K562 (cell line): ENCODE data around the gene LINGO3. TPM values are rescaled to one million over a fixed set of nuclear protein-coding genes. Genes with fewer than 3 reads are reported as not detected.

Experiments
- BHLHE40 ChIP-seq: IDR thresholded peaks from 2 replicates; pipeline ENCODE4 v1.6.1; 2011; ENCODE audit warnings: low read length, improper control_type of control experiment
- CGGBP1 ChIP-seq: fragments of 250-450 bp; sonication (Bioruptor Pico); IDR thresholded peaks from 2 replicates; pipeline ENCODE4 v1.9.0; 2021; ENCODE audit warnings: mild to moderate bottlenecking
- DDX20 ChIP-seq: fragments of 450-650 bp; IDR thresholded peaks from 2 replicates; pipeline ENCODE4 v1.6.1; 2016; ENCODE audit warnings: missing genetic modification characterization, low read depth, mild to moderate bottlenecking, missing compliant biosample characterization, moderate library complexity
- EP300 ChIP-seq: IDR thresholded peaks from 2 replicates; pipeline ENCODE4 v1.6.1; 2012; ENCODE audit warnings: low read length, improper control_type of control experiment
- FUS ChIP-seq: fragments of 200-400 bp; formaldehyde crosslinking; optimal IDR thresholded peaks from 2 replicates; pipeline ENCODE3; 2017; ENCODE audit warnings: low read depth, low read length
- GTF2A2 ChIP-seq: IDR thresholded peaks from 2 replicates; pipeline ENCODE4 v1.6.1; 2016; ENCODE audit warnings: mild to moderate bottlenecking, missing genetic modification characterization, missing compliant biosample characterization
- HDAC3 ChIP-seq: fragments of 450-650 bp; IDR thresholded peaks from 2 replicates; pipeline ENCODE4 v1.6.1; 2018; ENCODE audit warnings: borderline replicate concordance, mild to moderate bottlenecking, moderate library complexity; ENCODE audit not compliant: partially characterized antibody
- KAT2B ChIP-seq: IDR thresholded peaks from one replicate; pipeline ENCODE4 v1.6.1; 2012; ENCODE audit warnings: low read depth, mild to moderate bottlenecking, control low read depth, inconsistent platforms, low read length, moderate library complexity
- MTA2 ChIP-seq: fragments of 450-650 bp; IDR thresholded peaks from 2 replicates; pipeline ENCODE4 v1.6.1; 2016; ENCODE audit warnings: low read depth
- MXI1 ChIP-seq: IDR thresholded peaks from 2 replicates; pipeline ENCODE4 v1.6.1; 2011; ENCODE audit warnings: low read depth, mild to moderate bottlenecking, improper control_type of control experiment, low read length
- NELFE ChIP-seq: IDR thresholded peaks from 2 replicates; pipeline ENCODE4 v1.6.1; 2011; ENCODE audit warnings: mild to moderate bottlenecking; ENCODE audit not compliant: insufficient read depth, insufficient read length
- RB1 ChIP-seq: fragments of 450-650 bp; IDR thresholded peaks from 2 replicates; pipeline ENCODE4 v1.6.1; 2017; ENCODE audit warnings: low read depth, mild to moderate bottlenecking
- SIX5 ChIP-seq, 2 experiments: IDR thresholded peaks; 2 replicates each; pipeline ENCODE4 v1.6.1; 2011; ENCODE audit warnings: low read length in 2 of 2, borderline replicate concordance in 1 of 2, low read depth in 1 of 2, mild to moderate bottlenecking in 1 of 2, moderate library complexity in 1 of 2; ENCODE audit not compliant: insufficient read depth in 1 of 2
- TAL1 ChIP-seq: fragments of 450-650 bp; IDR thresholded peaks from 2 replicates; pipeline ENCODE4 v1.6.1; 2016; ENCODE audit warnings: mild to moderate bottlenecking
- TFE3 ChIP-seq: fragments of 450-650 bp; formaldehyde crosslinking; IDR thresholded peaks from 2 replicates; pipeline ENCODE4 v1.4.0; 2020; ENCODE audit warnings: mild to moderate bottlenecking, mixed read lengths
- THRAP3 ChIP-seq: fragments of 450-650 bp; IDR thresholded peaks from 2 replicates; pipeline ENCODE4 v1.6.1; 2016; ENCODE audit warnings: mild to moderate bottlenecking, inconsistent platforms, borderline replicate concordance
- ZBTB12 ChIP-seq: fragments of 250-450 bp; sonication (Bioruptor Pico); IDR thresholded peaks from 2 replicates; pipeline ENCODE4 v1.4.0; 2020
- ZBTB17 ChIP-seq: fragments of 450-650 bp; formaldehyde crosslinking; IDR thresholded peaks from 2 replicates; pipeline ENCODE4 v1.4.0; 2020; ENCODE audit warnings: mild to moderate bottlenecking
- ZBTB8A ChIP-seq: fragments of 450-650 bp; IDR thresholded peaks from 2 replicates; pipeline ENCODE4 v1.6.1; 2018; ENCODE audit warnings: mild to moderate bottlenecking, moderate library complexity; ENCODE audit not compliant: partially characterized antibody
- ZNF24 ChIP-seq: fragments of 450-650 bp; IDR thresholded peaks from 2 replicates; pipeline ENCODE4 v1.6.1; 2016
- ZNF316 ChIP-seq: fragments of 450-650 bp; IDR thresholded peaks from 2 replicates; pipeline ENCODE4 v1.6.1; 2016
- ZNF444 ChIP-seq: fragments of 250-450 bp; sonication (Bioruptor Pico); IDR thresholded peaks from 2 replicates; pipeline ENCODE4 v1.4.0; 2020; ENCODE audit warnings: mild to moderate bottlenecking, moderate library complexity
- ZNF77 ChIP-seq: fragments of 250-450 bp; sonication (Bioruptor Pico); IDR thresholded peaks from 2 replicates; pipeline ENCODE4 v1.5.0; 2020
- ZNF780A ChIP-seq: fragments of 250-450 bp; sonication (Bioruptor Pico); IDR thresholded peaks from 2 replicates; pipeline ENCODE4 v1.5.0; 2021; ENCODE audit warnings: mild to moderate bottlenecking
- polyA plus RNA-seq, 8 experiments: library from polyadenylated mRNA; depleted of rRNA in 4 of 8; stranded (reverse) in 5 of 8; unstranded in 3 of 8; fragments of >200 nt; fragmentation: Nextera tagmentation in 2 of 8; fragmentation: Illumina TruSeq in 1 of 8; extraction: Ambion mirVana in 2 of 8; extraction: Trizol in 1 of 8; gene quantifications; 2 replicates each; pipeline versions ENCODE4 v1.2.1 to v1.2.3, GENCODE V29; 2011 to 2014; ENCODE audit warnings: inconsistent platforms in 1 of 8, missing spikeins in 1 of 8
- total RNA-seq, 7 experiments: library from RNA; depleted of rRNA in 6 of 7; stranded (reverse); fragments of >200 nt in 6 of 7; fragmentation: Illumina TruSeq in 2 of 7; extraction: Trizol in 2 of 7; gene quantifications; 2 replicates each; pipeline versions ENCODE4 v1.2.1 to v1.2.3, GENCODE V29; 2011 to 2021; ENCODE audit warnings: low replicate concordance in 1 of 7
- TF ChIP-seq, protein P1 (sequence below): IDR thresholded peaks from 2 replicates; pipeline ENCODE4 v1.6.1; 2011; ENCODE audit not compliant: insufficient read length; ENCODE audit errors: extremely low read depth
- TF ChIP-seq, protein P2 (sequence below): fragments of 450-650 bp; IDR thresholded peaks from one replicate; pipeline ENCODE4 v1.6.1; 2018; ENCODE audit warnings: mild to moderate bottlenecking, moderate library complexity; ENCODE audit not compliant: partially characterized antibody

Gene LINGO3
- total and polyA plus RNA-seq, 9 of the 15 experiments (the other 6 are each of a cell fraction or from before 2014, with no cell fraction given): 0.03 to 0.05 (median 0.03) TPM; not detected in 6

- TF ChIP-seq, protein P1, sequence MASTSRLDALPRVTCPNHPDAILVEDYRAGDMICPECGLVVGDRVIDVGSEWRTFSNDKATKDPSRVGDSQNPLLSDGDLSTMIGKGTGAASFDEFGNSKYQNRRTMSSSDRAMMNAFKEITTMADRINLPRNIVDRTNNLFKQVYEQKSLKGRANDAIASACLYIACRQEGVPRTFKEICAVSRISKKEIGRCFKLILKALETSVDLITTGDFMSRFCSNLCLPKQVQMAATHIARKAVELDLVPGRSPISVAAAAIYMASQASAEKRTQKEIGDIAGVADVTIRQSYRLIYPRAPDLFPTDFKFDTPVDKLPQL: no peak
- TF ChIP-seq FUS (peak; percentile 92), ZBTB12 (CRISPR knock-in tag) (no peak; the same call in 1 of the 2 replicates), ZNF780A (CRISPR knock-in tag) (peak; percentile 87), ZBTB17 (CRISPR knock-in tag) (peak; percentile 87), DDX20 (tag) (no peak), MXI1 (no peak), TAL1 (no peak), TFE3 (CRISPR knock-in tag) (no peak), EP300 (0 out of 2 replicates have a peak, but pooled peaks have one; percentile 26), THRAP3 (no peak), HDAC3 (no peak), BHLHE40 (peak; percentile 44; the same call in 1 of the 2 replicates), ZNF444 (no peak), KAT2B (no peak), RB1 (peak; percentile 93), CGGBP1 (CRISPR knock-in tag) (no peak), ZNF316 (no peak), ZNF24 (no peak), MTA2 (peak; percentile 63), ZBTB8A (no peak), GTF2A2 (tag) (no peak), NELFE (no peak), SIX5 (IDR thresholded peaks at IDR 0.05; ENCODE audit: borderline replicate concordance in 1 of 2, insufficient read depth in 1 of 2, low read depth in 1 of 2, low read length in 2 of 2) (peak; percentile 79 to 80; a peak in 3 of 4 replicates), ZNF77 (CRISPR knock-in tag) (no peak)
- TF ChIP-seq, protein P2, sequence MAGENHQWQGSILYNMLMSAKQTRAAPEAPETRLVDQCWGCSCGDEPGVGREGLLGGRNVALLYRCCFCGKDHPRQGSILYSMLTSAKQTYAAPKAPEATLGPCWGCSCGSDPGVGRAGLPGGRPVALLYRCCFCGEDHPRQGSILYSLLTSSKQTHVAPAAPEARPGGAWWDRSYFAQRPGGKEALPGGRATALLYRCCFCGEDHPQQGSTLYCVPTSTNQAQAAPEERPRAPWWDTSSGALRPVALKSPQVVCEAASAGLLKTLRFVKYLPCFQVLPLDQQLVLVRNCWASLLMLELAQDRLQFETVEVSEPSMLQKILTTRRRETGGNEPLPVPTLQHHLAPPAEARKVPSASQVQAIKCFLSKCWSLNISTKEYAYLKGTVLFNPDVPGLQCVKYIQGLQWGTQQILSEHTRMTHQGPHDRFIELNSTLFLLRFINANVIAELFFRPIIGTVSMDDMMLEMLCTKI: no peak
Observed at GRCh38 chr19:2273356-2274184, 34.4 kb downstream of the LINGO3 start (continued).
